Posterior cingulate gyrus (tissue), 11 donors: ENCODE data around the gene RIT2.

Experiments used
- DNase-seq, 10 donors: peaks; one replicate each; pipeline versions ENCODE4 v3.0.0 to v3.0.0-alpha.2; 2020 to 2021; ENCODE audit warnings: mixed read lengths in 3 of 10
- intact Hi-C: fragments of 100-400 bp; cut with DNase I; formaldehyde crosslinking; loops from one replicate; pipeline ENCODE4 v1.15.1; 2023

Gene RIT2

DNA sequence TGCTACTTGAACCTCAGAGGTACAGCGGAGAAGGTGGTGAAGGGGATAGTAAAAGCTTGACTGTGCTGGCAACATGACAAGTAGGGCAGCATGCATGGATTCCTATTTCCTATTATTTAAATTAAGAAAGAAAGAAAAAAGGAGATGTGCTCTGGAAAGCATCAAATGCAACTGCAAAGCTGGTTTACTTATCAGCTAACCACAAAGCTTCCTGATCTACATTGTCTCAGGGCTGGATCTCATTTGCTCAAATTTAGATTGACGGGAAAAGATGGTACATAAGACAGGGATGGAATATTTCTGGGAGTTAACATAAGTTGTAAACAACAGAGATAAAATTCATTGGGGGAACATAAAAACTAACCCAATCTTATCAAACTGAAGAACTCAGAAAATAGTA lies 178.0 kb downstream of the RIT2 start:
- DNase-seq, result no peak
- intact Hi-C loops, result no loop called here

DNA sequence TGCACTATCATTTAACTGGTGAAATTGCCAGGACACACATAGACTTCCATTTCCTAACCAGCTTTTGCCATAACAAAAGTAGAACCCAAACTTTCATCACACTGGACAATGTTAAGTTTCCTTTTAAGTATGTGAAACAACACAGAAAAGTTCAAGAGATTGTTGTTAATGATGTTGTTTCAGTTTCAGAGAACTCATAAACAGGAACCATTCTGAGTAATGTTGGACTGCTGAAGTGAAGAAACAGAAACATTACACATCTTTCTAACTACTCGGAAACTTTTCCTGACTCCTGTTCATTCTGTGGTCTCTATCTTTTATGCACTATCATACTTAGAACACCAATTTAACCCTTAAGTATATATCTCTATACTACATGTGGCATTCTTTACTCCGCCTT lies 179.2 kb downstream of the RIT2 start:
- no peak for DNase-seq
- intact Hi-C loops, result no loop called here

DNA sequence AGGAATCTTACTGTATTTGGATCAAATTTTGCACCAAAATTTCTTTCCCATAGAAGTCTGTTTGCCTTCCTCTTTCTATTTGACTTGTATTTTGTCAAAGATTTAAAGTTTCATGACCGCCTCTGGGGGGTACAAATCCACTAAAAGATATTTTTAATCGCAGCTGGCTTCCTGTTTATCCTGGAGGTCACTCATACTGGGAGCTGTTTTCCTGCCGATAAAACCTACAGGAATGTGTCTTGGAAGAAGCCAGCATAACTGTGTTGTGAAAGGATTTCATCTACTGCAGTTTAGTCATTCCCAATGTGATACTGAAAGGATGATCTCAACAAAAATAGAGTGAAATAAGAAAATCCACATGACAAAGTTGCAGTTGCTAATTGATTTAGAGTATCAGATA lies 184.0 kb downstream of the RIT2 start:
- DNase-seq, result no peak
- intact Hi-C loops, result no loop called here

DNA sequence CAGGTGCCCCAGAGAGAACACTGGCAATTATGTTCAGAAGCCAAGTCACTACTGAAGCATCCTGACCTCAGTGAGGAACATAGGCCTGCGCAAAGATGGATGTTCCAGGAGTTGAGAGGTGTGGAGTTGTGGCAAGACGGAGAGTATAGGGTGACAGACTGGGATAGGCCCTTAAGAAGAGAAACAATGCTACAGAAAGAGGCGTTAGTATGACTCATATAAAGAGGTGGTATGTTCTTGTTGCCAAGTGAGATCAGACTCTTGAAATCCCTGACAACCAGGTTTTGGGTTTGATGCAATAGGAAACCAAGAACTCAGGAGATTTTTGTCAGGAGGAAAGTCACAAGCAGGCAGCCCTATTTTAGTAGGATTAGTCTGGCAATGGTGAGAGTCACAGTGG lies 185.6 kb downstream of the RIT2 start:
- intact Hi-C loops, result no loop called here

DNA sequence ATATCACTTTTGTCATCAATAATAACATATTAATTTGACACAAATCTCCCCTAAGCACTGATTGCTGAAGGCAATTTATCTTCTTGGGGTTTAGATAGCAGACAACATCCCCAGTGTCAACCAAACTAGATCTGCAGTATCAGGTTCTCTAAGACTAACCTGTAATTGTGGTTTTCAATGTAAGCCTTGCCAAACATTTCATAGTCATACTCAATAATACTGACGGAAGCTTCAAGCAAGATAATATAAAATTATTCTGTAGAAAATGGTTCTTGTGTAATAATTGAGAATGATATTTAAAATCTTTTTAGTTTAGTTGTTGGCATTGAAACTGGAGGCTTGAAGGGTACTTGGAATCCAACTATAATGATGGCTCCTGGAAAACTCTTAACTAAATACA lies 186.3 kb downstream of the RIT2 start:
- intact Hi-C loops, result no loop called here

More for the DNA sequence above, 185.6 kb downstream of the RIT2 start:
- DNase-seq, result no peak

DNA sequence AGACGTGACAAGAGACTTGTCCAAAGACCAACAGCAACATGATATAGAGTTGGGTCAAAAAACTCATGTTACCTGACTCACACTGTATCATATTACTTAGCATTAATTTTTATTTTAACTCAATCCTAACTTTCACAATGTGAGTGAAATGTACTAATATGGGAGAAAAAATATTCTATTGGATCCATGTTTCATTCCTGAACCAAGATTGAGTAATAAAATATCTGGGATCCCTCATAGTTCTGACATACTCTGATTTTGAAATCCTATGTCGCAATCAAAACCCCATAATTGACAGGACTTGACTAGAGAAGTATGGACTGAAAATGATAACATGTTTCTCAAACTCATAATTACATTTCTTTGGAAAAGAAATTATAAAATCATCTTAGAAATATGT lies 190.4 kb downstream of the RIT2 start:
- no peak for DNase-seq
- intact Hi-C loops, result no loop called here

More for the DNA sequence above, 186.3 kb downstream of the RIT2 start:
- no peak for DNase-seq

DNA sequence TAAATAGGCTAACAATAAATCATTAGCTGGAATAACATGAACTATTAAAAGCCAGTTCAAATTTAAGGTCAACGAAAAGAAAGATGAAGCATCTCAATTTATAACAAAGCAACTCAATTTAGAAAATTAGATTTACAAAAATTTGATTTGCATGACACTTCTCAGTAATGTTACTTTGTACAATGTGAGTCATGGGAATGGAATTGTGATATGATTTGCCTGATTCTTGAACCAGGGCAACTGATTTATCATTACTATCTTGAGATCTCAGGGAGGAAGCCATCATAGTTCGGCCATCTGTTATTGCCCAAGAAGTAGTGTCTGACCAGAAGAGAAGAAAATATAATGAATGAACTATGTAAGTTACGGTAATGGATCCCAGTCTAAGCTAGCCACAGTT lies 193.1 kb downstream of the RIT2 start:
- intact Hi-C loops, result no loop called here
- DNase-seq, result no peak

DNA sequence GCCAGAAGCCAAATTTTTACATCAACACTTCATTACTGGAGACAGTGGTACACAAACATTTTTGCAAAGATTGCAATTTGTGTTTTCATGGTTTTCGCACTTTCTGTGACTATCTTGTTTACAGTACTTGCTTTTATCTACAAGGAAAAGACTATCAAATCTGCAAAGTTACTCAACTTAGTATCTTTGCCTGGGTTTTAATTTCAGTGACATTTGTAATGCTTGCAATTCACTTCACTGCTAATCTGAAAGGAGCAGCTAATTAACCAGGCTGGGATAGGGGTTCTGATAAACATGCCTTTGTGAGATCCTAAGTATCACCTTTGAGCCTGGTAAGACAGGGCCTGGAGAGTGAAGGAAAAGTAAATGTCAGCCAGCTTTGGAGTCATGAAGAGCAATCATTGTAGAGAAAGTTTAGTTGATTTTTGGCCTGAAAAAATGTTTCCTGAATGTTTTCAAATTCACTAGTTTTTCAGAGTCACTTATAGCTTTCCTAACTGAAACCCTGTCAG lies 194.2 kb downstream of the RIT2 start:
- intact Hi-C loops, result no loop called here
- no peak for DNase-seq

DNA sequence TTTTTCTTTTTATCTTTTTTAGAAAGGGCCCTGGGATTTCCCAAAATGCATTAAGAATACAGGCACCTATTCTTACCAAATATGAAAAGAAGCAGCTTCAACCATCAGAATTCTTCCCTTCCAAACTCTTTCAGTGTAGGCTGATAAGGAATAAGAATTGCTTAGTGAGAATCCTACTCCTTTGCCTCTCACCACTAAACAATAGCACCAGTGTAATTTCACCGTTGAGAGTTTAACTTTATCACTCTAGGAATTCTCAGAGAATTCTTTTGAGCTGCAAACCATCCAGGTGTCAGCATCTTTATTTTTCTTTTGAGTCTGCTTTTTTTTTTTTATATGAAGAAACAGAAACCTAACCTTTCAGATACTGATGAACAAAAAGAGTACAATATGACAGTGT lies 194.9 kb downstream of the RIT2 start:
- intact Hi-C loops, result no loop called here

DNA sequence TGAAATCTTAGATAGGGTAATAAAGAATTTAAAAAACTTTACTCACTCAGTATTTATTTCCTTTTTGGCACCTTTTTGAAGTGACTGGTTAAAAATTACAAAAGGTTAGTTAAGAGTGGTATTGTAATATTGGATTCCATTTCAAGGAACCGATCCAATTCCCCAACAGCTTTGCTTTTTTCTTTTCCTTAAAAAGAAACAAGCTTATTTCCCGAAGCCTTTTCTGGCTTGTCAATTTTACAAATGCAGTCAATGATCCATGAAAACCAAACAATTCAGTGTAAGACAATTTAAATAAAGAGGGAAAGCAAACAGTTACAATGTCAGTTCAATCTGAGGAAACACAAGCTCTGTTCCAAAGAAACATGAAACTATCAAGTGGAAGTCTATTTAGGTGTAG lies 200.2 kb downstream of the RIT2 start:
- intact Hi-C loops, result no loop called here
- DNase-seq, result no peak

More for the DNA sequence above, 194.9 kb downstream of the RIT2 start:
- DNase-seq, result no peak

DNA sequence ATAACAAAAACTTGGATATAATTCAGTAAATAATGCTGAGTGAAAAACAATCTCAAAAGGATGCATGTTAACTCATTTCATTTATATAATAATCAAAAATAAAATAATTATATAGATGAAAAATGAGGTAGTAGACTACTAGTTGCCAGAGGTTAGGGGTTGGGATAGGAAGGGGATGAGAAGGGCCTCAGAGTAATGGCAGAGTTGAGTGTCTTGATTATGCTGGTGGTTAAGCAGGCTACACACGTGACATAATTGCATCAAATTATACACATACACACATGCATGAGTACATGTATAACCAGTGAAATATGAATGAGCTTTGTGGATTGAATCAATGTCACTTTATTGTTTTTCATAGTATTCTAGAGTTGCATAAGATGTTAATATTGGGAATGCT lies 201.0 kb downstream of the RIT2 start:
- DNase-seq, result no peak
- intact Hi-C loops, result no loop called here

DNA sequence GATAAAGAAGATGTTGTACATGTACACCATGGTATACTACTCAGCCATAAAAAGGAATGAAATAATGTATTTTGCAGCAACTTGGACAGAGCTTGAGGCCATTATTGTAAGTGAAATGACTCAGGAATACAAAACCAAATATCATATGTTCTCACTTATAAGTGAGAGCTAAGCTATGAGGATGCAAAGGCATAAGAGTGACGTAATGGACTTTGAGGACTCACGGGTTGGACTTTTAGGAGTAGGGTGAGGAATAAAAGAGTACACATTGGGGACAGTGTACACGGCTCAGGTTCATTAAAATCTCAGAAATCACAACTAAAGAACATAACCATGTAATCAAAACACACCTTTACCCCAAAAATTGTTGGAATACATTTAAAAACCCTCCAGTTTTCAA lies 206.4 kb downstream of the RIT2 start:
- intact Hi-C loops, result no loop called here
- DNase-seq, result no peak

DNA sequence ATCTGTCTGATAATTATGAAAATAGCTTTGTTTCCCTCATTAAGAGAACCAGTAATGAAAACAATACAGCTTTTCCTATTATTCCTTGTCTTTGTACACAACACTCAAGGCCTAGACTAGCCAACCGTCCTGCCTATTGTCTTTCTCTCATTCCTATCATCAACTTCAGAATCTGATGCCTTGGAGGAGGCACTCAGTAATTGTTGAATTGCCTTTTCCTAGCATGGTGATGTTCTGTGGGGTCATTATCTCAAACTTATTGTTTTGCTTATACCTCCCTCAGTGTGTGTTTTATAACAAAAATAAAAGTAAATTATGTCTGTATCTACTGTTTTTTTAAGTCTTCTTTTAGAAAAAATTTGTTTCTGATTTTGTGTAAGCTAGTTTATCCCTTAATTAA lies 208.7 kb downstream of the RIT2 start:
- intact Hi-C loops, result no loop called here
- DNase-seq, result no peak

DNA sequence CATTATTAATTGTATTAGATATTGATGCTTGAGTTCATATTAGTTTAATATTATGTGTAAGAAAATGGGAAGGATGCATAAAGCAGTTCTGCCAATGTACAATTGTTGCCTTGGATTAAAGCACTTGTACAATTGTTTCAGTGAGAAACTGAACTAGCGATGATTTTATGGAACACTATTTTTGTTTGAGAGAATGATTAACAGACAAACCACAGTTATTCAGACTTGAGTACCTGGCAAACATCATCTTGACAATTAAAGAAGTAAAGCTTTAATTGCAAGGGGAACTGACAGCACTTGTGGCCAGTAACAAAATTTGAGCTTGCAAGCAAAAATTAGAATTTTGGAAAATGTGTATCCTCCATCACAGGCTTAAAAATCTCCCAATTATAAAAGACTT lies 214.3 kb downstream of the RIT2 start:
- DNase-seq, result no peak
- intact Hi-C loops, result no loop called here

DNA sequence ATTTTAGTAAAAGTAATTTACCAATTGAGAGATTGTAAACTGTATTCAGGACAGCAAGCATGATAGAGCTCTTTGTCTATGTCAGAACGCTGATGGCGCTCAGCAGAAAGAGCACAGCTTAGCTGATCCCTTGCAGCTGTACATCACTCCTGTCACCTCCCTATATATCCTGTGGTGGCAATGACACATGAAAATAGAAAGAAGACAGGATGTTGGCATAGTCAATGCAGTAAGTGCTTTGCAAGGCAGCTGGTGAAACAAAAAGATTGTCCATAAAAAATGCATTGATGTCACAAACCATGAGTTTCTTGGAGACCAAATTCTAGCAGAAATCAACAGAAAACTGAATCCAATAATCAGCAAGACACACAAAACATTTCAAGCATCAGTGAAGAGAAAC lies 221.5 kb downstream of the RIT2 start:
- intact Hi-C loops, result no loop called here
- no peak for DNase-seq

DNA sequence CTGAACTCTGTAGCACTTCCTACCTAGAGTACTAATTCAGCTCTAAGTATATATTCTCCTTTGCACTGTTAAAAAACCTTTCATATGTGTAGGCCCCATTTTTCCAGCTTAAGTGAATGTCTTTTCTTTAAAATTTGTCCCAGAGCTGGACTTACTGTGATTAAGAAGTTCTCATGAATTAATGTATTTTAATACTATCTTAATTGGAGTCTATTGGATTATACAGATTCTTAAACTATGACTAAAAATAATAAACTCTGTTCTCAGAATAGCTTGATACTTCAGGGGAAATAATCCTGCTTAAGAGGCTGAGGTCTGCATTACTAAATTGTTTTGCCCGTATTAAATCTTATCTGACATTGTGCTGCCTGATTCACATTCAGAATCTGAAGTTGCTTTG lies 223.3 kb downstream of the RIT2 start:
- no peak for DNase-seq
- intact Hi-C loops, result no loop called here

DNA sequence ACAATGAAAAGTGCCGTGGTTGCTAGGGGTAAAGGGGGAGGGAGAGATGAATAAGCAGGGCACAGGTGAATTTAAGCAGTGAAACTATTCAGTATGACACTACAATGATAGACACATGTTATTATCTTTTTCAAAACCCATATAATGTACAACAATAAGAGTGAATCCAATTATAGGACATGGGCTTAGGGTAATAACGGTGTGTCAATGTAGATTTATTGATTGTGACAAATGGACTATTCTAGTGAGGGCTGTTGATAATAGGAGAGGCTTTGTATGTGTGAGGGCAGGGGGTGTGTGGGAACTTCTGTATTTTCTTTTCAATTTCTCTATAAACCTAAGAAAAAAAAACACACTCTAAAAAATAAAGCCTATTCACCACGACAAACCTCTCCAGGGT lies 223.8 kb downstream of the RIT2 start:
- intact Hi-C loops, result no loop called here
- DNase-seq, result no peak

DNA sequence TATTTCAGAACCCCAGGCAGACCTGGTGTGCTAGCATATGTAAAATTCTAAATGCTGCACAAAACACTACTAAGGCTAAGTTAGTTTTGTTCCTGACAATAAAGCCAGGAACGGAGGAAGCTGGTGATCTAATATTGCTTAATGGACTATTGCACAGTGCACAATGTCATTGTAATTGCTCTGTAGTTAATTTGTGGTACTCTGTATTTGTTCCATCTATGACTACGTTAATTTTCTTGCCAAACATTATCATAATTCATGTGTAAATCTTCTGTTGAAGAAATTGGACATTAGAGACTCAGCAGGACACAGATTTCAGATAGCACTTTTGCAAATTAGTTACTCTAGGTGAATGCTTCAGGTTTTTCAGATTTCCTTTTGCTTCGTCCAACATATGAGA lies 232.3 kb downstream of the RIT2 start:
- DNase-seq, result no peak
- intact Hi-C loops, result no loop called here

DNA sequence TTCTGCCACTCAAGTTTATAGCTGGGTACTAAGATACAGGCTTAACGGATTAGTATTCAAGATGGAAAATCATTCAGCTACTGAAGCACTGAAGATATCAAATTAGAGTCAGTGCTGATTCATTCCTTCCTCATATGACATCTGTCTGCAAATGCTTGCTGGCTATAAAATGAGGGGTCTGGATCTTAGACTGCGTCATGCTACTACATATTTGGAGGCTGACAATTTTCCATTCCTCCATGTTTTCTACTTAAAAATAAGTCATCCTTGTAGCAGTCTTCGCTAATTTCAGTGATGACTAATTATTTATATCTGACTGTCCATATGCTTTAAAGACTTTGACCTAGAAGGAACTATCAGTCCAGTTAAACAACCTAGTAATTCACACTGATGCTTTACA lies 233.4 kb downstream of the RIT2 start:
- intact Hi-C loops, result no loop called here

DNA sequence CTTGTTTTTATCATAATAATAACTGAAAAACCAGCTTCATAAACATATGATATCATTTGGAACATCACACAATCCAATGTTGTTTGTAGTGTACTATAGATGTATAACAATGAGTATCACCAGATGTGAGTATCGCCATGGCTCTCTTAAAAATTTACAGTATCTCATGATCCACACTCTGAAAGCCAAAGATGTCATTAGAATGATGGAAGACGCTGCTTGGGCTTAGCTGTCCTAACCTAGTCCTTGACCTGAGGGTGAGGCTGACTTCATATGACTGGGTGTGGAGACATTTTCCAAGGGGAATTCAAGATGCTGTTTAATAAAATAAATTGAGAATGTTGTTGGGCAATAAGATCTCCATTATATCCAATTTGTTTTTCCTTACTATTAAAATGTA lies 242.6 kb downstream of the RIT2 start:
- no peak for DNase-seq
- intact Hi-C loops, result no loop called here

More for the DNA sequence above, 233.4 kb downstream of the RIT2 start:
- DNase-seq, result no peak

DNA sequence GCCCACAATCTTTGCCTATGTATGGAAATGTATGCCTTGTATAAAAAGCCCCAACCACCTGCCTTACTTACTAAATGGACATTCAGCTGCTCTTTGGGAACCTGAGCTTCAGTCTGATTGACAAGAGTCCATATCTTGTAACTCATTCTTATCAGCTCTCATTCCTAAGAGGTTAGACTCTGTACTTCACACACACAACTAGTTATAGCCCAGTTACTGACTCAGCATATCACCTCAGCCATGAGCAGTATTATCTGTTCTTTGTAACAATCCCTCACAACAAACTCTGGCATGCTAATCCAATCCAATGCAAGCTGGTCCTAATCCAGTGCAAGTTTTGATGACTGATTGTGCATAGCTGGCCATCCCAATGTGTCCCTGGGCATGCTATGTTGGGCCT lies 250.6 kb downstream of the RIT2 start:
- DNase-seq, result no peak
- intact Hi-C loops, result no loop called here

DNA sequence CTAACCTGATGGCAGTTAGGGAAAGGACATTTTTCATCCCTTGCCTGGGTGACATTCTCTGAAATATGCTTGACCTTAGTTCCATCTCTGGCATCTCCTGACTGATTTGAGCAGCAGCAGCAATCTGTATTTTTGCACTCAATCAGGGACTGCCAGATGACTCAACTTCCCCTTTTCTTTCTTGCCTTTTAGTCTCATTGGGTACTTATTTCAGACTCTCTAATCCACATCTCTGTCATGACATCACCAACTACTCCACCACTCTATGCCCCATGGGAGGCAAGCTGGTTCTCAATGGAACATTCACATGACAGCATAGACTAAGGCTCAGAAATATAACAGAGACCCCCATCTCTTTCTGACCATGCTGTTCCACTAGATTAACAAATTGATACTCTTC lies 254.2 kb downstream of the RIT2 start:
- intact Hi-C loops, result no loop called here
- DNase-seq, result no peak

DNA sequence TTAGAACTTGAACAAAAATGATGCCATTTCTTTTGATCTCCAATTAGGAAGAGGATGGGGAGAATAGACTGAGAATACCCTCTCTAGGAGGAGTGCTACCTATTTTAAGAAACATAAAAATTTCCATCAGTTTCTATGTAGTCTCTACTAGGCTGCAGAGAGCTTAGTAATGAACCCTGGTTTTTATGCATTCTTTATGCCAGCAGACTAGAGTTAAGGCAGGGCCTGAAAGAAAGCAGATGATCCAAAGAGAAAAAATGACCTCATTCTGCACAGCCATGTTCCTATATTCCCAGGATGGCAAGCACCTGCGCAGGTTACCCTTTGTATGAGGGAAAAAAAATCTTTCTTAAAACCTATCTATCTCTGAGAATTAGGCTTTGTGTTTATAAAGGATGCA lies 254.9 kb downstream of the RIT2 start:
- no peak for DNase-seq
- intact Hi-C loops, result no loop called here

DNA sequence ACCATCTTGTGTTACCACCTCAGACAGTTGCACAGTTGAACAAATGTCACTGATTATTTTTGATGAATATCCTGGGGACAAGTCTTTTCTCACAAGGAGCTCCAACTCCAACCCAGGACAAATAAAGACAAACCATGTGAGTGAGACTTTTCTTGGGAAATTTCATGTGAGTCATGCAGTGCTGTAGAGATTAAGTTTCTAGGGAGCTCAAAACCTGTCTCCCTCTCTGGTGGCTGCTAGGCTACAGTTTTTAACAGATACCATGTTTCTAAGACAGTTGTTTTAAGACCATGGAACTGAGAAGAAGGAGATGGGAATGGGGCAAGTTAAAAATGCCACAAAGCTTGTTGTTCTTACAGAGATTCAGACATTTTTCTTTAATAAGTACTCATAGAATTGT lies 255.5 kb downstream of the RIT2 start:
- DNase-seq, result no peak
- intact Hi-C loops, result no loop called here
